Naive thymus-derived CD8-positive, alpha-beta T cell (primary cell): ENCODE measurements around the gene CNIH2. TPM values are rescaled to one million over a fixed set of nuclear protein-coding genes. Genes with fewer than 3 reads are reported as not detected.
"Not testable (repeated sequence)": the region's sequence is repeated elsewhere in the genome, so short reads cannot be mapped to it uniquely, and the experiment has no call there.

ENCODE experiments used
- ATAC-seq, 2 donors: fragments of 150-1000 bp; cut with Tn5 transposase in 1 of 2; sonication (Bioruptor Pico), chemical (Tn5 transposase) in 1 of 2; 1 replicate in 1 of 2; 2 replicates in 1 of 2; pipeline ENCODE4 v1.10.0; 2021; ENCODE audit warnings: mild to moderate bottlenecking in 2 of 2, moderate library complexity in 2 of 2
- POLR2A ChIA-PET: fragments of 350-600 bp; sonication (Branson Sonifier 250); formaldehyde crosslinking; loops from one replicate; lab custom pipeline; 2021; ENCODE audit warnings: antibody characterized with exemption; lab: Charles Lee
- DNase-seq, 10 donors: peaks; one replicate each; pipeline versions ENCODE4 v3.0.0 to v3.0.0-alpha.2; 2020 to 2022
- H3K27ac Mint-ChIP-seq, 10 donors: one replicate each; pipeline ENCODE4 v1.8.0; 2020 to 2022; ENCODE audit warnings: mild to moderate bottlenecking in 10 of 10, mixed read lengths in 10 of 10, moderate library complexity in 4 of 10, inconsistent platforms in 1 of 10
- H3K27me3 Mint-ChIP-seq, 5 donors: one replicate each; pipeline ENCODE4 v1.8.0; 2021 to 2022; ENCODE audit warnings: mixed read lengths in 5 of 5
- H3K36me3 Mint-ChIP-seq, 3 donors: one replicate each; pipeline ENCODE4 v1.8.0; 2020 to 2022; ENCODE audit warnings: mixed read lengths in 3 of 3, mild to moderate bottlenecking in 2 of 3, inconsistent platforms in 1 of 3
- H3K4me1 Mint-ChIP-seq, 4 donors: one replicate each; pipeline ENCODE4 v1.8.0; 2021 to 2022; ENCODE audit warnings: mixed read lengths in 4 of 4
- H3K4me3 Mint-ChIP-seq, 10 donors: one replicate each; pipeline ENCODE4 v1.8.0; 2020 to 2022; ENCODE audit warnings: mild to moderate bottlenecking in 10 of 10, mixed read lengths in 10 of 10, moderate library complexity in 6 of 10, inconsistent platforms in 1 of 10
- H3K9me3 Mint-ChIP-seq, 9 donors: one replicate each; pipeline ENCODE4 v1.8.0; 2020 to 2022; ENCODE audit warnings: mixed read lengths in 9 of 9, mild to moderate bottlenecking in 3 of 9, inconsistent platforms in 1 of 9, moderate library complexity in 1 of 9
- polyA plus RNA-seq, 3 donors: library from polyadenylated mRNA; unstranded; fragments of 300-500 nt; fragmentation: Illumina TruSeq; gene quantifications; one replicate each; pipeline ENCODE4 v1.2.3, GENCODE V29; 2021
- total RNA-seq, 8 experiments: library from RNA in 2 of 8; stranded (reverse) in 2 of 8; gene quantifications; one replicate each; pipeline ENCODE4 v1.2.3 and lab custom pipeline; 2021 to 2026

Gene CNIH2
- total and polyA plus RNA-seq, 5 experiments from 2014 or later: 1.1 to 2.8 TPM; not detected in 3

GRCh38 chr11:66293352-66293751 is 15.4 kb downstream of the CNIH2 start:
- H3K9me3 Mint-ChIP-seq: no peaks in the 10 kb centered on the region
- H3K27ac Mint-ChIP-seq: peak overlapping the region in 1 of 10 donors; percentile 21
- ATAC-seq: no peak
- H3K27me3 Mint-ChIP-seq: peaks cover 2 to 23% (median 13%) of the 10 kb centered on the region in 5 donors
- peaks cover 18 to 36% (median 28%) of the 10 kb centered on the region in 4 donors for H3K4me1 Mint-ChIP-seq
- POLR2A ChIA-PET: no interaction called here
- H3K36me3 Mint-ChIP-seq: no peaks in the 10 kb centered on the region
- H3K4me3 Mint-ChIP-seq: peak overlapping the region in 5 of 10 donors; percentile 18 to 55 (median 43)
- no peak for DNase-seq

- H3K4me3 Mint-ChIP-seq: peak overlapping the region in 1 of 10 donors; percentile 55
These were observed 16.0 kb downstream of the CNIH2 start for GRCh38 chr11:66293777-66294625.

GRCh38 chr11:66294626-66295620 is 16.9 kb downstream of the CNIH2 start:
- peaks cover 9 to 25% (median 17%) of the 10 kb centered on the region in 4 donors for H3K4me1 Mint-ChIP-seq
- no peak for DNase-seq

More at GRCh38 chr11:66293777-66294625, 16.0 kb downstream of the CNIH2 start:
- ATAC-seq: no peak
- no peaks in the 10 kb centered on the region for H3K9me3 Mint-ChIP-seq
- H3K27ac Mint-ChIP-seq: peak overlapping the region in 1 of 10 donors; percentile 21
- DNase-seq: no peak
- POLR2A ChIA-PET: interaction anchor here (0.6 kb wide), 1 partner anchor 872 kb away, joined by 6 read pairs; no protein-coding TSS in a partner anchor
- peaks cover 2 to 23% (median 13%) of the 10 kb centered on the region in 5 donors for H3K27me3 Mint-ChIP-seq
- peaks cover 16 to 35% (median 25%) of the 10 kb centered on the region in 4 donors for H3K4me1 Mint-ChIP-seq
- H3K36me3 Mint-ChIP-seq: no peaks in the 10 kb centered on the region

GRCh38 chr11:66297610-66298009 is 19.6 kb downstream of the CNIH2 start:
- DNase-seq (no peak), ATAC-seq (no peak)
- H3K27me3 Mint-ChIP-seq: peaks cover 2 to 14% (median 11%) of the 10 kb centered on the region in 5 donors
- no peak overlapping the region for H3K4me3 Mint-ChIP-seq
- no peak overlapping the region for H3K27ac Mint-ChIP-seq
- peaks cover 2 to 9% (median 4%) of the 10 kb centered on the region in 4 donors for H3K4me1 Mint-ChIP-seq
- no peaks in the 10 kb centered on the region for H3K9me3 Mint-ChIP-seq
- POLR2A ChIA-PET: interaction anchor here (0.6 to 1.3 kb wide), 3 partner anchors 8 to 34 kb away, joined by 3 to 5 read pairs (median 3); partner anchors contain the start of gene YIF1A
- no peaks in the 10 kb centered on the region for H3K36me3 Mint-ChIP-seq

More at GRCh38 chr11:66294626-66295620, 16.9 kb downstream of the CNIH2 start:
- Mint-ChIP-seq H3K4me3 (no peak overlapping the region), H3K27ac (no peak overlapping the region), H3K27me3 (peaks cover 2 to 21% (median 13%) of the 10 kb centered on the region in 5 donors), H3K9me3 (no peaks in the 10 kb centered on the region), H3K36me3 (no peaks in the 10 kb centered on the region)
- POLR2A ChIA-PET: no interaction called here
- no peak for ATAC-seq

GRCh38 chr11:66299186-66299585 is 21.2 kb downstream of the CNIH2 start:
- H3K27ac Mint-ChIP-seq: no peak overlapping the region
- DNase-seq (no peak), ATAC-seq (no peak)
- H3K4me1 Mint-ChIP-seq: no peaks in the 10 kb centered on the region
- POLR2A ChIA-PET: no interaction called here
- H3K27me3 Mint-ChIP-seq: peaks cover 0 to 3% (median 0%) of the 10 kb centered on the region in 5 donors
- no peaks in the 10 kb centered on the region for H3K36me3 Mint-ChIP-seq
- no peaks in the 10 kb centered on the region for H3K9me3 Mint-ChIP-seq
- H3K4me3 Mint-ChIP-seq: no peak overlapping the region

GRCh38 chr11:66302656-66303055 is 24.7 kb downstream of the CNIH2 start:
- DNase-seq (no peak), ATAC-seq (no peak)
- H3K9me3 Mint-ChIP-seq: no peaks in the 10 kb centered on the region
- H3K27me3 Mint-ChIP-seq: no peaks in the 10 kb centered on the region
- POLR2A ChIA-PET: interaction anchor here (1.0 kb wide), 1 partner anchor 14 kb away, joined by 3 read pairs; the partner anchor contains the start of gene YIF1A
- H3K4me1 Mint-ChIP-seq: no peaks in the 10 kb centered on the region
- H3K36me3 Mint-ChIP-seq: no peaks in the 10 kb centered on the region
- no peak overlapping the region for H3K27ac Mint-ChIP-seq
- H3K4me3 Mint-ChIP-seq: no peak overlapping the region

GRCh38 chr11:66309475-66309874 is 31.5 kb downstream of the CNIH2 start:
- DNase-seq: no peak
- peak overlapping the region in 2 of 10 donors; percentile 13 to 51 for H3K27ac Mint-ChIP-seq
- POLR2A ChIA-PET: interaction anchor here (4.8 kb wide), 1 partner anchor 21 kb away, joined by 45 read pairs; no protein-coding TSS in a partner anchor

GRCh38 chr11:66310324-66310723 is 32.3 kb downstream of the CNIH2 start:
- POLR2A ChIA-PET: interaction anchor here (0.7 to 4.8 kb wide), 3 partner anchors 20 to 954 kb away, joined by 3 to 45 read pairs (median 12); no protein-coding TSS in a partner anchor
- Mint-ChIP-seq H3K4me1 (peaks cover 7 to 18% (median 12%) of the 10 kb centered on the region in 4 donors), H3K4me3 (no peak overlapping the region), H3K27ac (peak overlapping the region in 1 of 10 donors; percentile 47), H3K36me3 (peaks cover 0 to 2% (median 0%) of the 10 kb centered on the region in 3 donors), H3K27me3 (no peaks in the 10 kb centered on the region), H3K9me3 (no peaks in the 10 kb centered on the region)
- ATAC-seq (no peak), DNase-seq (no peak)

More at GRCh38 chr11:66309475-66309874, 31.5 kb downstream of the CNIH2 start:
- H3K27me3 Mint-ChIP-seq: no peaks in the 10 kb centered on the region
- H3K4me3 Mint-ChIP-seq: peak overlapping the region in 1 of 10 donors; percentile 14
- ATAC-seq: no peak
- H3K9me3 Mint-ChIP-seq: no peaks in the 10 kb centered on the region
- no peaks in the 10 kb centered on the region for H3K36me3 Mint-ChIP-seq
- peaks cover 3 to 12% (median 7%) of the 10 kb centered on the region in 4 donors for H3K4me1 Mint-ChIP-seq

- peak overlapping the region in 2 of 10 donors; percentile 8 to 73 for H3K4me3 Mint-ChIP-seq
- H3K27me3 Mint-ChIP-seq, H3K9me3 Mint-ChIP-seq, H3K36me3 Mint-ChIP-seq, DNase-seq, ATAC-seq: not testable (repeated sequence)
- POLR2A ChIA-PET: interaction anchor here (0.7 to 7.7 kb wide), 14 partner anchors 11 to 1034 kb away, joined by 3 to 126 read pairs (median 9); partner anchors contain the start of genes BRMS1, RAB1B, RIN1 and SLC29A2
- H3K4me1 Mint-ChIP-seq: peaks cover 13 to 24% (median 17%) of the 10 kb centered on the region in 4 donors
- peak overlapping the region in 2 of 10 donors; percentile 47 to 100 for H3K27ac Mint-ChIP-seq
These were observed 32.9 kb downstream of the CNIH2 start for GRCh38 chr11:66310803-66311440.

- ATAC-seq (peak in 1 of 2 donors; percentile 29), DNase-seq (no peak)
- H3K27ac Mint-ChIP-seq: peak overlapping the region; percentile 92 to 100 (median 99)
- H3K36me3 Mint-ChIP-seq: peaks cover 0 to 4% (median 4%) of the 10 kb centered on the region in 3 donors
- POLR2A ChIA-PET: interaction anchor here (0.7 to 7.7 kb wide), 15 partner anchors 11 to 1033 kb away, joined by 3 to 126 read pairs (median 8); partner anchors contain the start of genes BRMS1, RAB1B, RIN1 and SLC29A2
- peaks cover 16 to 28% (median 20%) of the 10 kb centered on the region in 4 donors for H3K4me1 Mint-ChIP-seq
- H3K4me3 Mint-ChIP-seq: peak overlapping the region; percentile 73 to 99 (median 96)
- H3K27me3 Mint-ChIP-seq: no peaks in the 10 kb centered on the region
- H3K9me3 Mint-ChIP-seq: no peaks in the 10 kb centered on the region
These were observed 33.5 kb downstream of the CNIH2 start for GRCh38 chr11:66311470-66311964.
